Type B pancreatic cell (in vitro differentiated cells): ENCODE data around the gene RPS21. TPM values are rescaled to one million over a fixed set of nuclear protein-coding genes. Genes with fewer than 3 reads are reported as not detected.

Experiments
- DNase-seq: peaks from one replicate; pipeline ENCODE4 v3.0.0; 2021; ENCODE audit warnings: mixed read lengths; ENCODE audit not compliant: unreplicated experiment; ENCODE audit errors: extremely low spot score
- H3K27ac Mint-ChIP-seq: 2 replicates; pipeline ENCODE4 v1.8.0; 2021; ENCODE audit warnings: mild to moderate bottlenecking, mixed read lengths
- H3K27me3 Mint-ChIP-seq: 2 replicates; pipeline ENCODE4 v1.8.0; 2021; ENCODE audit warnings: mixed read lengths
- H3K36me3 Mint-ChIP-seq: 2 replicates; pipeline ENCODE4 v1.8.0; 2021; ENCODE audit warnings: mixed read lengths
- H3K4me1 Mint-ChIP-seq: one replicate; pipeline ENCODE4 v1.8.0; 2021; ENCODE audit warnings: mixed read lengths; ENCODE audit not compliant: unreplicated experiment
- H3K4me3 Mint-ChIP-seq: 2 replicates; pipeline ENCODE4 v1.8.0; 2021; ENCODE audit warnings: mild to moderate bottlenecking, mixed read lengths
- H3K9me3 Mint-ChIP-seq: 2 replicates; pipeline ENCODE4 v1.8.0; 2021; ENCODE audit warnings: mixed read lengths
- CTCF ChIP-seq: fragments of 200-600 bp; sonication (generic); conservative IDR thresholded peaks from 2 replicates; pipeline ENCODE4 v1.5.0; 2021; ENCODE audit warnings: antibody characterized with exemption, mild to moderate bottlenecking
- total RNA-seq: library from RNA; stranded (reverse); gene quantifications from 2 replicates; pipeline ENCODE4 v1.2.1, GENCODE V29; 2021; ENCODE audit warnings: low replicate concordance

Gene RPS21
- total RNA-seq, 1 donor from 2014 or later = 1,432 TPM

DNA sequence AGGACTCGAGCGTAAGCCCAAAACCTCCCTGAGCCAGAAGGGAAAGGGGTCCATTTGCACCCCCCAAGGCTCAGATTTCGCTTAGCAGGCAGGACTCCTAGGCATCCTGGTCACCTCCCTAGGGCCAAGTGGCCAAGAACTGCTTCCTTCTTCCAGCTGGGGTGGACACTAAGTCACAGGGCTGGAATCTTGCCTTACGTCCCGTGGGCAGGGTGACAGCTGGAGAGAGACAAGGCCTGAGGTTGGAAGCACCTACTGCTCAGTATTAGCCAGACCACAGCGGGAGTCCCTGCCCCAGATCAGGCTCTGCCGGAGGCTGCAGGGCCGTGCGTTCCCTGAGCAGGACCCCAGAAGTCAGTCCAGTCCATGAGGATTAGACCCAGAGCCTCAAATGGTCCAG lies 39.5 kb upstream of the RPS21 start:
- Mint-ChIP-seq H3K27me3 (no peaks in the 10 kb centered on the region), H3K27ac (no peak overlapping the region)
- no peak for TF ChIP-seq CTCF

GRCh38 chr20:62348604-62349003 lies 38.3 kb upstream of the RPS21 start:
- TF ChIP-seq CTCF = no peak
- no peaks in the 10 kb centered on the region for H3K4me1 Mint-ChIP-seq
- H3K4me3 Mint-ChIP-seq = no peak overlapping the region
- peak overlapping the region; percentile 77 for H3K27ac Mint-ChIP-seq
- H3K36me3 Mint-ChIP-seq = peaks cover 15% of the 10 kb centered on the region
- H3K27me3 Mint-ChIP-seq = no peaks in the 10 kb centered on the region
- peaks cover 3% of the 10 kb centered on the region for H3K9me3 Mint-ChIP-seq
- no peak for DNase-seq

More for the DNA sequence above, 39.5 kb upstream of the RPS21 start:
- H3K4me3 Mint-ChIP-seq = no peak overlapping the region
- peaks cover 3% of the 10 kb centered on the region for H3K9me3 Mint-ChIP-seq
- no peaks in the 10 kb centered on the region for H3K4me1 Mint-ChIP-seq
- no peak for DNase-seq
- peaks cover 22% of the 10 kb centered on the region for H3K36me3 Mint-ChIP-seq

- Mint-ChIP-seq H3K4me3 (peak overlapping the region; percentile 12), H3K27ac (peak overlapping the region; percentile 94), H3K9me3 (peaks cover 3% of the 10 kb centered on the region), H3K4me1 (no peaks in the 10 kb centered on the region), H3K36me3 (peaks cover 15% of the 10 kb centered on the region), H3K27me3 (no peaks in the 10 kb centered on the region)
- no peak for DNase-seq
- no peak for TF ChIP-seq CTCF
These were observed 37.3 kb upstream of the RPS21 start for GRCh38 chr20:62349556-62350097.

GRCh38 chr20:62350098-62350628 lies 36.7 kb upstream of the RPS21 start:
- peaks cover 3% of the 10 kb centered on the region for H3K9me3 Mint-ChIP-seq
- no peaks in the 10 kb centered on the region for H3K27me3 Mint-ChIP-seq
- H3K4me3 Mint-ChIP-seq = peak overlapping the region; percentile 39
- no peak for DNase-seq
- peak overlapping the region; percentile 94 for H3K27ac Mint-ChIP-seq
- peaks cover 12% of the 10 kb centered on the region for H3K36me3 Mint-ChIP-seq
- TF ChIP-seq CTCF = no peak
- H3K4me1 Mint-ChIP-seq = no peaks in the 10 kb centered on the region

GRCh38 chr20:62350629-62351422 lies 36.1 kb upstream of the RPS21 start:
- Mint-ChIP-seq H3K4me1 (no peaks in the 10 kb centered on the region), H3K27me3 (no peaks in the 10 kb centered on the region), H3K36me3 (peaks cover 12% of the 10 kb centered on the region), H3K9me3 (peaks cover 3% of the 10 kb centered on the region), H3K4me3 (no peak overlapping the region), H3K27ac (peak overlapping the region; percentile 94)
- no peak for TF ChIP-seq CTCF
- no peak for DNase-seq
